Activated naive CD8-positive, alpha-beta T cell treated with anti-CD3 and anti-CD28 coated beads, Interleukin-2, amount 50 U/mL, for 16 hours (primary cell): ENCODE results near the gene ST14.
"Not testable (repeated sequence)": the region's sequence is repeated elsewhere in the genome, so short reads cannot be mapped to it uniquely, and the experiment has no call there.

Source experiments
- DNase-seq: peaks from one replicate; pipeline ENCODE4 v3.0.0-alpha.2; 2020; ENCODE audit warnings: low read depth, low spot score

ST14 gene

DNA sequence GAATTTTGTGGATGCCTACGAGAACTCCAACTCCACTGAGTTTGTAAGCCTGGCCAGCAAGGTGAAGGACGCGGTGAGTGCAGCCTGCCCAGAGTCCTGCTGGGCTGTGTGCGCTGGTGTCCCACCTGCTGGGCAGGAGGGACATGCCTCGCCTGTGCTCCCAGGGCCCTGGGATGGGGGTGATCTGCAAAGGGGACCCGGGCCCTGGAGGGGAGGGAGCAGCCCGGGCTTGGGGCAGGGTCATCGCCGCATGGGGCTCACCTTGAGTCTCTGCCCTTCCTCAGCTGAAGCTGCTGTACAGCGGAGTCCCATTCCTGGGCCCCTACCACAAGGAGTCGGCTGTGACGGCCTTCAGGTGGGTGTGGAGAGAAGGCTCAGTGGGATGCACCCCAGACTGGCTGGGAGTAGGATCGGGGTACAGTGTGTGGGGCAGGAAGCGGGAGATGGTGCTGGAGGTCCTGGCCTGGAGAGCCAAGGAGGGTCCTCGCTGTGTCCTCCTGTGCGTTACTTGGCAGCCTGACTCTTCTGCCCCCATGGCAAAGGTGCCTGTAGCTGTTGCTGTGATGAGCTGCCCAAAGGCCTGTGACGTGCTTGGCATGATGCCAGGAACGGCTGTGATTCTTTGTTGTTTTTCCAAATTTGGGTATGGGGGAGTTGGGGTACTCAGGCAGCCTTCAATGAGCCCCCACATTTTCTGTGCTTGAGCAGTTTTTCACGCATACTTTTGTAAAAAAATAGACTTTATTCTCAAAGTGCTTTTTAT is 29.2 kb downstream of the ST14 start:
- DNase-seq: no peak

DNA sequence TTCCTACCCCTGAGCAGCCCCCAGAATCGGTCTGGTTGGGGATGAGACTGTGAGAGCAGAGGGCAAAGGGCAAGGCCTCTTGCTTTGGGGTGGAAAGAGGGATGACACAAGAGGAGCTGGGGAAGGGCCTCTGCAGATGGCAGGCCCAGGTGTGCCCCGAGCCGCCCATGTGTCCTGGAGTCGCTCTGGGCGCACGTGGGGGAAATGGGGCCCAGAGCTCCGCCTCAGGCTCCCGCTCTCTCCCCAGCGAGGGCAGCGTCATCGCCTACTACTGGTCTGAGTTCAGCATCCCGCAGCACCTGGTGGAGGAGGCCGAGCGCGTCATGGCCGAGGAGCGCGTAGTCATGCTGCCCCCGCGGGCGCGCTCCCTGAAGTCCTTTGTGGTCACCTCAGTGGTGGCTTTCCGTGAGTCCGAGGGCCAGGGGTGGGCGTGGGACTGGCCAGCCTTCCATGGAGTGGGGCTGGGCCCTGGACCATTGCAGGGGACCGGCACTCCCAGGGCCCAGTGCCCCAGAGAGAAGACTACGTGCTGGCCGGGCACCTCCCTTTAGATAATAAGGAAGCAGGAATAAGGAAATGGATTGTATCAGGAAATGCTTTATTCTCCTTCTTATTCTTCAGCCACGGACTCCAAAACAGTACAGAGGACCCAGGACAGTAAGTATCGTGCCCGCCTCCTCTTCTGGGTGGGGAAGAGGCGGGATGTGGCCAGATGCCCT is 30.1 kb downstream of the ST14 start:
- DNase-seq: no peak

DNA sequence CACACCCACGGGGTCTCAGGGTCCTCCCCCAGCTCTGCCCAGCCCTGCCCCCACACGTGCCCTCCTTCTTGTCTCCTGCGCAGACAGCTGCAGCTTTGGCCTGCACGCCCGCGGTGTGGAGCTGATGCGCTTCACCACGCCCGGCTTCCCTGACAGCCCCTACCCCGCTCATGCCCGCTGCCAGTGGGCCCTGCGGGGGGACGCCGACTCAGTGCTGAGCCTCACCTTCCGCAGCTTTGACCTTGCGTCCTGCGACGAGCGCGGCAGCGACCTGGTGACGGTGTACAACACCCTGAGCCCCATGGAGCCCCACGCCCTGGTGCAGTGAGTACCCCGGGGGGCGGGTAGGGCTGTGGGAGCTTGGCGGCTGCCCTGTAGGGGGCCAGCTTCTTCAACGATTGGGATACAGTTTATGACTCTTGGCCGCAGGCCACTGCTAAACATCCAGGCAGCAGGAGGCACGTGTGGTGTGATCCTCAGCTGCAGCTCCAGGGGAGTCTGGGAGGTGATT is 30.8 kb downstream of the ST14 start:
- DNase-seq: no peak

DNA sequence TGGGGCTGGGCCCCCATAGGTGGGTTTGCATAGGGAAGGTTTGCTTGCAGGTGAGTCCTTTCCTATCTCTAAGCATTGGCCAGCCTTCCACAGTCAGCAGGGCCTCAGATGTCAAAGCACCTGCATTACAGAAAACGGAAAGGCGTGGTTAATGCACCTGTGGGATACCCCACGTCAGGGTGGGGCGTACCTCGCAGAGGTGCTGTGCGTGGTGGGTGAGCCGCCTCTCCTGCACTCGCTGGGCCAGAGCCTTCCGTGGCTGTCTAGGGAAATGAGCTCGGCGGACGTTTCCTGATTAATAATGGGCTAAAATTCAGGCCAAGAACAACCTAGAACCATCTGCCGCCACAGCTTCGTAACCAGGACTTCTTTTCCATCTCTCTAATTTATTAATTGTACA is 32.3 kb downstream of the ST14 start:
- no peak for DNase-seq

DNA sequence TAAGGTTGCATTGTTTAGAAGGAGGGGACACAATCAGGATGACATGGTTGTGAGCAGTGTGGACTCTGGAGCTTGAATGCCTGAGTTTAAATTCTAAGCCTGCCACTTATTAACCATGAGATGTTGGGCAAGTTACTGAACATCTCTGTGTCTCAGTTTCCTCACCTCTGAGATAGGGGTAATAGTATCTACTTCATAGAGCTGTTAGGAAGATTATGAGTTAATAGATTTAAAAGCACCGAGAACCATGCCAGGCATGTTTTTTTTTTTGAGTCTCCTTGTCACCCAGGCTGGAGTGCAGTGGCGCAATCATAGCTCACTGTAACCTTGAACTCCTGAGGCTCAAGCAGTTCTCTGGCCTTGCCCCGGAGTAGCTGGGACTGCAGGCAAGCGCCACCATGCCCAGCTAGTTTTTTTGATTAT is 33.3 kb downstream of the ST14 start:
- no peak for DNase-seq

DNA sequence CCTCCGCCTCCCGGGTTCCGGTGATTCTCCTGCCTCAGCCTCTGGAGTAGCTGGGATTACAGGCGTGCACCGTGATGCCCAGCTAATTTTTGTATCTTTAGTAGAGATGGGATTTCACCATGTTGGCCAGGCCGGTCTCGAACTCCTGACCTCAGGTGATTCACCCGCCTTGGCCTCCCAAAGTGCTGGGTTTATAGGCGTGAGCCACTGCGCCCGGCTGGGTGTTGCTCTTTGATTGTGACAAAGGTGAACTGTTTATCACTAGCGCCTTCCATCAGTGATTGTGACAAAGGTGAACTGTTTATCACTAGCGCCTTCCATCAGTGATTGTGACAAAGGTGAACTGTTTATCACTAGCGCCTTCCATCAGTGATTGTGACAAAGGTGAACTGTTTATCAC is 34.0 kb downstream of the ST14 start:
- DNase-seq: not testable (repeated sequence)

DNA sequence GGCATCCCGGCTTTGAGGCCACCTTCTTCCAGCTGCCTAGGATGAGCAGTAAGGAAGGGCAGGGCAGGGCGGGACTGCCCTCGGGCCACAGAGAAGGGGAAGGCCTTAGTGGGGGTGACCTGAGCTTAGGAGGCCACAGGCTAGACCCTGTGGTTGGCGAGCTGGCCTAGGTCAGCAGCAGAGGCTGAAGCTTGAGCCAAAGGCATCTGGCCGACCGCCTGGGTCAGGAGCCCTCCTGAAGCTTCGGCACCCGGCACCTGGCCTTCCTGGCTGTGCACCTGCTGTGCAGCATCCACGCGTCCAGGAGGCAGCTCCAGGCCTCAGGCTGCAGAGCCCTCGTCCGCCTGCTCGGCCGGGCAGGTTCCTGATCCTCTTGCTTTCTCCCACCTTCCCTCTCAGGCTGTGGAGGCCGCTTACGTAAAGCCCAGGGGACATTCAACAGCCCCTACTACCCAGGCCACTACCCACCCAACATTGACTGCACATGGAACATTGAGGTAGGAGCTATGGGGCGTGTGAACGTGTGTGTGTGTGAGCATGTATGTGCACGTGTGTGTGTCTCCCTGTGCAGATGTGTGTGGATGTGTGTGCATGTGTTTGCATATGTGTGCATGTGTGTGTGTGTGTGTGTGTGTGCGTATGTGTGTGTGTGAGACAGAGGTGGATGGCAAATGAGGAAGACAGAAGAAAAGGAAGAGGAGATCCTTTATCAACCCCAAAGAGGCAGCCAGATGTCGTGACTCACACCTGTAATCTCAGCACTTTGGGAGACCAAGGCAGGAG is 34.9 kb downstream of the ST14 start:
- no peak for DNase-seq

DNA sequence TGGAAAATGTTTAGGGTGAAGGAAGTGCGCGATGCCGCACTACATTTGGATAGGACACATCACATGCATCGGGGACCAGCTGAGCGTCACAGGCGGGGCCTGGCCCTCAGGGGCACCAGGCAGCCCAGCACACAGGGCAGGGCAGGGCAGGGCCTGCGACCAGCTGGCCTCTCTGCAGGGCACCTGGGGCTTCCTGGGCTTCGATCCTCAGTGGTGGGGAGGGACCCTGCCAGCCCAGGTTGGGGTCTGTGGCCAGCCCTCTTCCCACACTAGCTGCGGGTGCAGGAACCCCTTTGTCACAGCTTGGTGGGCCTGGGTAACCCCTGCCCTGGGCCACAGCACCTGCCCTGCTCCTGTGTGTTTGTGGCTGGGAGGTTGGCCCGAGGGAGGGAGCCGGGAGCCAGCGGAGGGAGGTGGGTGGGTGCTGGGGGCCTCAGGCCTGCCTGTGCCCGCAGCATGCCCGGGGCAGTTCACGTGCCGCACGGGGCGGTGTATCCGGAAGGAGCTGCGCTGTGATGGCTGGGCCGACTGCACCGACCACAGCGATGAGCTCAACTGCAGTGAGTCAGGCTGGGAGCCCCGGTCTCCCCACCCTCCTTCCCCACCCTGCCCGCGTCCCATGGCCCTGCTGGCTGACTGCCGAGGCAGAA is 37.9 kb downstream of the ST14 start:
- DNase-seq: no peak

DNA sequence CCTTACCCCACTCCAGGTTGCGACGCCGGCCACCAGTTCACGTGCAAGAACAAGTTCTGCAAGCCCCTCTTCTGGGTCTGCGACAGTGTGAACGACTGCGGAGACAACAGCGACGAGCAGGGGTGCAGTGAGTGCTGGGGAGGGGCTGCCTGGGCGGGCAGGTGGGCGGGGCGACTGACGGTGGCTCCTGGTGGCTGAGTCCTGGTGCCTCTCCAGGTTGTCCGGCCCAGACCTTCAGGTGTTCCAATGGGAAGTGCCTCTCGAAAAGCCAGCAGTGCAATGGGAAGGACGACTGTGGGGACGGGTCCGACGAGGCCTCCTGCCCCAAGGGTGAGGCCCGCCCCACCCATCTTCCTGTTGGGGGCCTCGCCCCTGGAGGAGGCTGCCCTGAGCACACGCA is 38.7 kb downstream of the ST14 start:
- no peak for DNase-seq

DNA sequence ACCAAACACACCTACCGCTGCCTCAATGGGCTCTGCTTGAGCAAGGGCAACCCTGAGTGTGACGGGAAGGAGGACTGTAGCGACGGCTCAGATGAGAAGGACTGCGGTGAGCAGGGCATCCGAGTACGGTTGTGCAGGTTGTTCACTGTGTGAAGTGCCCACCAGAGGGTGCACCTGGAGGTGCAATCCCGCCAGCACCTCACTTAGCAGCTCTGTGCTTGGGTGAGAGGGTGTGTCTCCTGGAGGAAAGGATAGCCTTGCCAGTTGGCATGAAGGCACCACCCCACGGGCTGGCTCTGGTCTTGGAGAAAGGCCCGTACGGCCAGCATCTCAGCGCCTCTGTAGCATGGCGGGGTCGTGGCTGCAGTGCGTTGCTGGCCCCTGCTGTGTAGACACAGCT is 39.4 kb downstream of the ST14 start:
- no peak for DNase-seq

DNA sequence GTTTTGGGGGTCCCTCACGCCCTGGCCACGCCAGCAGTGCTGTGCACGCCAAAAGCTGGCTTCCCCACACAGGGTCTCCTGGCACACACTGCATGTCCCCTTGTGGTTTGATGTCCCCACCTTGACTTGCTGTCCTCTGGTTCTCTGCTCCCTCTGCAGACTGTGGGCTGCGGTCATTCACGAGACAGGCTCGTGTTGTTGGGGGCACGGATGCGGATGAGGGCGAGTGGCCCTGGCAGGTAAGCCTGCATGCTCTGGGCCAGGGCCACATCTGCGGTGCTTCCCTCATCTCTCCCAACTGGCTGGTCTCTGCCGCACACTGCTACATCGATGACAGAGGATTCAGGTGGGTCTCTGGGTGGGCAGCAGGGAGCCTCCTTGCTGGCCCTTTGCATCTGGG is 40.2 kb downstream of the ST14 start:
- no peak for DNase-seq

DNA sequence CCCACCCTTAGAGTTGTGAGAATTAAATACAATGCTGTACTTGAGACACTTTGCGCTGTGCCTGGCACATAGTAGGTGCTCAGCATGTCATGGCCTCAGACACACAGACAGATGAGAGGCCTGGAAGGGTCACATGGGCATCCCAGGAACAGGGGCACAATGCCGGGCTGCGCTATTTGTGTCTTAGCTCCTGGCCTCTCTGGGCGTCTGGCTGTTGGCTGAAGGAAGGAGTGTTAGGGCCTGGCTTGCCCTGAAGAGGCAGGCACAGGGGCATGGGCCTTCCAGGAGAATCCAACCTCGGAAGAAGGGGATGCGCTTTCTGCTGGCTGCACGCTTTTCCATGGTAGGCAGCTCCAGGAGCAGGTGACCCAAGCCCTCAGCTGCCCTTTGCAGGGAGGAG is 41.4 kb downstream of the ST14 start:
- no peak for DNase-seq

DNA sequence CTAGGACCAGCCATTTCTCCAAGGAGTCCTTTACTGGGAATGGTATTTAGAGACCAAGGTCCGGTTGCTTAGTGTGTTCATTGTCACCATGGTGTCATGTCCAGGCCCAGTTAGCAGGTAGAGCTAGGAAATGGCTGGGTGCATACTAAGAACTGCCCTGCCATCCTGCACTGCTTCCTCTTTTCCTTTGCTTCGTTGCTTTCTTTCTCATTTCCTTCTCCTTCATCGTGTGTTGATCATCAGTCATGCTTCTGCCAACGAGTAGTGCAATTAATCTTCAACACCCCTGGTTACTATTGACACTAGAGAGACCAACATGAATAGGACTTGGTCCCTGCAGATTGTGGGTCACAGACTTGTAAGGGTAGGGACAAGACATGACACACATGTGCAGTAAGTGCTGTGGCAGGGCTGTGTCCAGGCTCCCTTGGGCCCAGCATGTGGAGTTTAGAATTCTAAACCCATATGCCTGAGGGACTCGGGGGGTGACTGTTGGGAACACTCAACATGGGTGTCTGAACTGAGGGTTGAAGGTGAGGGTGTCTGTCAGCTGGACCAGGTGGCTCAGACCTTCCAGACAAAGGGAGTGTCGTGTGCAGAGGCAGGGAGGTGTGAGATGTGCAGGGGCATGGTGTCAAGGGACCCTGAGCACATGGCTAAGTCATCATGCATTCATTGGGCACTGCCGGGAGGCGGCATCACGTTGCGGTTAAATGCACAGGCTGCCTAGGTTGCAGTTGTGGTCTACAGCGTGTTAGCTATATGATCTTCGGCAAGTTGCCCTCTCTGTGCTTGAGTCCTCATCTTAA is 42.6 kb downstream of the ST14 start:
- DNase-seq: no peak

DNA sequence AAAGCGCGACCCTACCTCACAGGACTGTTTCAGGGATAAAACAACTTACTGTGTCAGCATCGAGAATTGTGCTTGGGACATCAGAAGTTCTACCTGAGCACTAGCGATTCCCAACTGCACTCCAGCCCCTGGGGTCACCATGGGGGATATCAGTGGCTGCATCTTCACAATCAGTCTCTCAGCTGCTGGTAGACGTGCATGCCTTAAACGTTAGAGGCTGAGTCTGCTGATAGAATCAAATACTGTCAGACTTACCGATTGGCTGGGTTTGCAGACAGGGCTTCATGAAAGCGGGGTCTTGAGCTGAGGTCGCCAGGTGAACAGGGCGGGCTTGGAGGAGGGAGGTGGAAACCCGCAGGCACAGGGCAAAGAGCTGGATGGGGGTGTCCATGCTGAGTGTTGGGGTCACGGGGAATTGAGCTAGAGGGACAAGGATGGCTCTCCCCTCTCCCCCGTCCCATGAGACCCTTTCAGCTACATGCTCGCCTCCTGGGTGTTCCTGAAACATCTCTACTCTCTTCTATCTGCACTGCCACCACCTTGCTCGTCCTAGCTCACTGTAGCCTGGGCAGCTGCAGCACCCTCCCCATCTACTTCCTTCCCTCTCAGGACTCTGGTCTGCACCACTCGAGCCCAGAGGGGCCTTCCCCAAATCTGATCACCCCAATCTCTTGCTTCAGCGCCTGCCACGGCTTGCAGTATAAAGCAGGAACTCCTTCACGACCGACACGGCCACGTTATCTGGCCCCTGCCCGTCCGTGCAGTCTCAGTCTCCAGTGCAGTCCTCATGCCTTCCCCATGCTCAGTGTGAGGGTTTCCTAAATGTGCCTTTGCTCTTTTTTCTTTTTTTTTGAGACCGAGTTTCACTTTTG is 43.5 kb downstream of the ST14 start:
- DNase-seq: no peak

DNA sequence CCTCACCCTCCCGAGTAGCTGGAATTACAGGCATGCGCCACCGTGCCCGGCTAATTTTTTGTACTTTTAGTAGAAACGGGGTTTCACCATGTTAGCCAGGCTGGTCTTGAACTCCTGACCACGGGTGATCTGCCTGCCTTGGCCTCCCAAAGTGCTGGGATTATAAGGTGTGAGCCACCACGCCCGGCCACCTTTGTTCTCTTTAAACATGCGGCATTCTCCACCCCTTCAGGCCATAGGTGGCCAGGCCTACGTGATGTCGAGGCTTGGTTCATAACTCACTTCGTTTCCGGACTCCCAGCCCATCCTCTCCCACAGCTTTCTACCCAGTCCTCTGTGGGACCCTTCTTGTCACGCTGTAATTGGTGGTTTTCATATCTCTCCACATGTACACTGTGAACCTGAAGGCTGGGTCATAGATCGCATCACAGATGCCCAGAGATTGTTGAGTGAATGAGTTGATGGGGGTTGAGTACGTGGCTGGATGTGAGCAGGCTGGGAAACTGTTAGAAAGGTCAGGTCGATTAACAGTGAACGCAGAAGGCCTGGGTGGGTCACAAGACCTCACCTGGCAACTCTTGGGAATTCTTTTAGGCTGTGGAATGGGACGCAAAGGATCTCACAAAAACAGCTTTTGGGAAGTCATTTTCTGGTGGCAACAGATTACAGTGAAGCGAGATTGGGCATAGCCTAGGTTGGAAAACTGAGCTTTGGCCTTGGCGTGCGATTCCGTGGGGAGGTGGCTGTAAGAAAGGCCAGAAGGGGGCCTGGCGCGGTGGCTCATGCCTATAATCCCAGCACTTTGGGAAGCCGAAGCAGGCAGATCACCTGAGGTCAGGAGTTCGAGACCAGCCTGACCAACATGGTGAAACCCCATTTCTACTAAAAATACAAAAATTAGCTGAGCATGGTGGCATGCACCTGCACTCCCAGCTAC is 44.5 kb downstream of the ST14 start:
- no peak for DNase-seq

DNA sequence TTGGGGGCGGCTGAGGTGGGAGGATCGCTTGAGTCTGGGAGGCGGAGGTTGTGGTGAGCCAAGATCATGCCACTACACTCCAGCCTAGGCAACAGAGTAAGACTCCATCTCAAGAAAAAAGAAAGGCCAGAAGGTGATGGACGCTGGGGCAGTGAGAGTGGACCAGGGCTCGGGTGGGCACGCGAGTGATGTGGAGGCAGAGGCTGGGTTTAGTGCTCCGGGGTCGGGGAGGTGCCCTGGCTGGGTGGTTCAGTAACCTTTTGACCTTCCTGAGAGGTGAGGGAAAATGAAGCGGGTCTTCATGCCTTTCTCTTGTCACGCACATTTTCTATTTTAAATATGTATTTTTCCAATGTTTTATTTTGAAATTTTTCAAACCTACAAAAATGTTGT is 45.1 kb downstream of the ST14 start:
- no peak for DNase-seq

DNA sequence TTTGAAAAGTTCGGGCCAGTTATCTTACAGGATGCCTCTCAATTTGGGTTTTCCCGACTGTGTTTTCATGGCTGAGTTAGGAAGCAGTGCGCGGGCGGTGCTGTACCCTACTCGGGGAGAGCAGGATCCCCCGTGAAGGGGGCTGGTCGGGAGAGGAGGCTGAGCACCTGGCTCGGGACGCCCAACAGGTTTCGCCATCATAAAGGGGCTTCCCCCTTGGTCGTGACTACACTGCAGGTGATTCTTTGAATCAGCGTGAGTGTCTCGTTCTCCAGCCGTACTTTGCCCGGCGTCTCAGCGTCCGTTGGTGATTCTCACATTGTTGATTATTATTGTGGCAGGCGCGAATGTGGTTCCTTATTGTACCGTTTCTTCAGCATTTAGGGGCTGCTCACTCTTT is 46.6 kb downstream of the ST14 start:
- no peak for DNase-seq

DNA sequence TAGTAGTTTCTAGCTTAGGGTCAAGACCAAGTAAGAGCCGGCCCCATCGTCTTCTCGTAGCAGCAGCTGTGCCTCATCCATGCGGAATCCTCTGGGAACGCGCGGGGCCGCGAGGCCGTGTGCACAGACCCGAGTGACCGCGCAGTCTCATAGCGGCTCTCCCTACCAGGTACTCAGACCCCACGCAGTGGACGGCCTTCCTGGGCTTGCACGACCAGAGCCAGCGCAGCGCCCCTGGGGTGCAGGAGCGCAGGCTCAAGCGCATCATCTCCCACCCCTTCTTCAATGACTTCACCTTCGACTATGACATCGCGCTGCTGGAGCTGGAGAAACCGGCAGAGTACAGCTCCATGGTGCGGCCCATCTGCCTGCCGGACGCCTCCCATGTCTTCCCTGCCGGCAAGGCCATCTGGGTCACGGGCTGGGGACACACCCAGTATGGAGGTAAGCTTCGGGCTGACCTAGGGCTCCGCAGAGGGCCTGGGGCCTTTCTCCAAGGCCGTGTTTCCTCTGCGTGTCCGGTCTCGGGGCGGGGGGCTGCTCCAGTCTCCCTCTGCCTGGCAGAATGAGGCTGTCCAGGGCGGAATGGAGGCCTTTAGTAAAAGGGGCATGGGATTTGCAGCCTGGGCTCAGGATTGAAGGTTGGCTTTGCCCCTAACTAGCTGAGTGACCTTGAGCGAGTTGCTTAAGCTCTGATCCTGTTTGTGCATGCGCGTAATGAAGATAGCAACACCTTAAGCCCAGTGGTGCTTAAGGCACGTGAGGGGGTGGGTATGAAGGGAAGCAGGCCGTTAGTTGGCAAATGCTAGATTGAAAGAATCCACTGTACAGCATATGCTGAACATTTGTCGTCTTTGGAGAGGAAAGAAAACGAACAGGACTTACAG is 48.9 kb downstream of the ST14 start:
- no peak for DNase-seq
